GM21360 (cell line): ENCODE measurements around the gene GRM8.

Experiments used
- ATAC-seq: cut with Tn5 transposase; IDR thresholded peaks from one replicate; pipeline ENCODE4 v1.9.1; 2021; ENCODE audit warnings: mild to moderate bottlenecking, moderate library complexity; ENCODE audit not compliant: unreplicated experiment

GRM8 gene

GRCh38 chr7:126760914-126761577 is 491.7 kb downstream of the GRM8 start:
- no peak for ATAC-seq

- no peak for ATAC-seq
These were observed 497.4 kb downstream of the GRM8 start for GRCh38 chr7:126755381-126755780.

GRCh38 chr7:126750207-126750911 is 502.4 kb downstream of the GRM8 start:
- ATAC-seq: no peak

GRCh38 chr7:126728967-126729366 is 523.8 kb downstream of the GRM8 start:
- no peak for ATAC-seq

- no peak for ATAC-seq
These were observed 524.8 kb downstream of the GRM8 start for GRCh38 chr7:126727930-126728391.

- no peak for ATAC-seq
These were observed 528.7 kb downstream of the GRM8 start for GRCh38 chr7:126723966-126724544.

- ATAC-seq: peak; percentile 93
These were observed 532.5 kb downstream of the GRM8 start for GRCh38 chr7:126720232-126720631.

GRCh38 chr7:126718419-126718818 is 534.3 kb downstream of the GRM8 start:
- ATAC-seq: no peak

- no peak for ATAC-seq
These were observed 536.4 kb downstream of the GRM8 start for GRCh38 chr7:126716321-126716720.

GRCh38 chr7:126715076-126715475 is 537.7 kb downstream of the GRM8 start:
- no peak for ATAC-seq

- peak; percentile 58 for ATAC-seq
These were observed 550.3 kb downstream of the GRM8 start for GRCh38 chr7:126702242-126703016.

- ATAC-seq: peak; percentile 85
These were observed 551.7 kb downstream of the GRM8 start for GRCh38 chr7:126700807-126701604.

GRCh38 chr7:126699707-126700106 is 553.0 kb downstream of the GRM8 start:
- ATAC-seq: no peak

GRCh38 chr7:126698909-126699308 is 553.8 kb downstream of the GRM8 start:
- no peak for ATAC-seq

GRCh38 chr7:126698446-126698845 is 554.3 kb downstream of the GRM8 start:
- ATAC-seq: no peak

- ATAC-seq: peak; percentile 41
These were observed 556.3 kb downstream of the GRM8 start for GRCh38 chr7:126696256-126697038.

GRCh38 chr7:126690848-126691751 is 561.6 kb downstream of the GRM8 start:
- no peak for ATAC-seq

- no peak for ATAC-seq
These were observed 562.6 kb downstream of the GRM8 start for GRCh38 chr7:126690104-126690503.

GRCh38 chr7:126689037-126689436 is 563.7 kb downstream of the GRM8 start:
- no peak for ATAC-seq
